ENCODE measurements around the gene SHB. TPM values are rescaled to one million over a fixed set of nuclear protein-coding genes. Genes with fewer than 3 reads are reported as not detected.

The SHB gene
- total RNA-seq, 1 experiment from 2014 or later = 54.8 TPM

GRCh38 chr9:38042626-38043357, 26.2 kb downstream of the SHB start:
- no peak for DNase-seq (ENCODE audit: low spot score)

DNA sequence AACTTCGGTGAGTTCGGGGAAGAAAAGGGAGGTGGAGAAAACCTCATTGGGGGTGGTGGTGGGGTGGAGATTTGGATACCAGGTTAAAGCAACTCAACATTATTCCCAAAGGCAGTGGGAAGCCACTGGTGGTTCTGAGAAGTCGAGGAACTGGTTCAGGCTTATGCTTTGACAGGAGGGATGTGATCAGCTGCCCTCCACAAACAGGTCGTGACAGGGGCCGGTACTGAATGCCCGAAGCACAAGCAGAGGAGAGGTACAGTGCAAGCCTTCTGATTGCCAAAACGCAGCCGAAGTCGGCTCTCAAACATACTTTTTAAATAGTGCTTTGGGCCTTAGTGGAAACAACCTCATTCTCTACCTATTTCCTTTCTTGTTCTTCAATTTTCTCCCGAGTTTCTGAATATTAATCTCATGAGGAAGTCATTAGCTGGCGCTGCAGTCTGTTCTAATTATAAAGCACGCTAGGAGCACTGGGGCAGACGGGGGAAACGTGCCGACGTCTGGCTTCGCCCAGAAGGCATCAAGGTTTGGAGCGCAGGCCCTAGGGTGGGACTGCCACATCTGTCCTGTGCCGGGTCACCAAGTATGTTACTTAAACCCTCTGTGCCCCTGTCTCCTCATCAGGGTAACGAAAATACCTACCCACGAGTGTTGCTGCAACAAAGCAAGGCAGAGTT, 27.3 kb downstream of the SHB start:
- DNase-seq (ENCODE audit: low spot score) = no peak

- no peak for DNase-seq (ENCODE audit: low spot score)
Measured at GRCh38 chr9:38039907-38040682, 28.9 kb downstream of the SHB start.

GRCh38 chr9:38039090-38039906, 29.7 kb downstream of the SHB start:
- DNase-seq (ENCODE audit: low spot score) = peak; percentile 73

GRCh38 chr9:38038307-38039089, 30.5 kb downstream of the SHB start:
- no peak for DNase-seq (ENCODE audit: low spot score)

- no peak for DNase-seq (ENCODE audit: low spot score)
Measured at GRCh38 chr9:38037981-38038306, 31.1 kb downstream of the SHB start.

DNA sequence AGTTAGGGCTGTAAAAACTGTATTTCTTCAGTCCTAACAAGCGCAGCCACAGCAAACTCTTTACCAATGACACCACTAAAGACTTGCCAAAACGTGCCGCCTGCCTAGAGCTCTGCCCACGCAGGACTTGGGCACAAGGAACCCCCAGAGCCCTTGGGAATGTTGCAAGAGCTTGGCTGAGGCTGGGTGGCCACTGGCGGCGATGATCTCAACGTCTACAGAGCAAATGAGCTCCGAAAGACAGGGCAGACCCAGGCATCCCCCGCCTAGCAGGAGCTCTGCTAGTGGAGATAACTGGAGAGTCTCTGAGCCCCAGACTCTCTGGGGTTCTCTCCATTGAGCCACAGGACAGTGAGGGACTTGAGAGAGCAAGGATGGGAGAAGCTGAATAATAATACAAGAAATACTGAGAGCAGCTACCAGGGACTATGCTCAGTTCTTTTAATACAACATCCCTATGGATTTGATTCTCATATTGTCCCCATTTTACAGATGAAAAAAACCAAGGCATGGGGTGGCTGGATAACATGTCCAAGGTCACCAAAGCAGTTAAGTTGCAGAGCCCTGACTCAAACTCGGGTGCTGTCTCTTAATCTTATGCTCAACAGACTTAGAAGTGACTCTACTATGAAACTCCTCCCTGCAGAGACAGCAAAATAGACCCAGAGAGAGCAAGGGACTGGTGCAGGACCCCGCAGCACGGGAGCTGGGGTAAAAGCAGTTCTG, 32.5 kb downstream of the SHB start:
- DNase-seq (ENCODE audit: low spot score) = no peak

- DNase-seq (ENCODE audit: low spot score) = no peak
Measured at GRCh38 chr9:38035873-38036272, 33.2 kb downstream of the SHB start.

DNA sequence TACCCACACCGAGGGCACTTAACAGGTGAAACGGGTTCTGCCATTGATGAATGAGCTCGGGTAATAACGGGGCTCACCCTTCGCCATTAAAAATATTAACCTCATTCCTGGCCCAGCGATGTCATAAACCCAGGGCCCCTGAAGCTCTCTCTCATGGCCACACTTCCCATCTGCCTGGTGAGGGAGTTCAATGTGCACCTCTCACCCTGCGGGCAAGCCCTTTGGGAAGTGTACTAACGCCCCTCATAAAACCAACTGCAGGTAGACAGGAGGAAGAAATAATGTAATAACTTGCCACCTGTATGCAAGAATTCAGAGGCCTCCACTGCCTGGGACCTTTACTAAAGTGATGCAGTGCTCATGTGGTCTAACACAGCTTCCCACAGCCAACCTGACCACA, 35.1 kb downstream of the SHB start:
- DNase-seq (ENCODE audit: low spot score) = no peak

DNA sequence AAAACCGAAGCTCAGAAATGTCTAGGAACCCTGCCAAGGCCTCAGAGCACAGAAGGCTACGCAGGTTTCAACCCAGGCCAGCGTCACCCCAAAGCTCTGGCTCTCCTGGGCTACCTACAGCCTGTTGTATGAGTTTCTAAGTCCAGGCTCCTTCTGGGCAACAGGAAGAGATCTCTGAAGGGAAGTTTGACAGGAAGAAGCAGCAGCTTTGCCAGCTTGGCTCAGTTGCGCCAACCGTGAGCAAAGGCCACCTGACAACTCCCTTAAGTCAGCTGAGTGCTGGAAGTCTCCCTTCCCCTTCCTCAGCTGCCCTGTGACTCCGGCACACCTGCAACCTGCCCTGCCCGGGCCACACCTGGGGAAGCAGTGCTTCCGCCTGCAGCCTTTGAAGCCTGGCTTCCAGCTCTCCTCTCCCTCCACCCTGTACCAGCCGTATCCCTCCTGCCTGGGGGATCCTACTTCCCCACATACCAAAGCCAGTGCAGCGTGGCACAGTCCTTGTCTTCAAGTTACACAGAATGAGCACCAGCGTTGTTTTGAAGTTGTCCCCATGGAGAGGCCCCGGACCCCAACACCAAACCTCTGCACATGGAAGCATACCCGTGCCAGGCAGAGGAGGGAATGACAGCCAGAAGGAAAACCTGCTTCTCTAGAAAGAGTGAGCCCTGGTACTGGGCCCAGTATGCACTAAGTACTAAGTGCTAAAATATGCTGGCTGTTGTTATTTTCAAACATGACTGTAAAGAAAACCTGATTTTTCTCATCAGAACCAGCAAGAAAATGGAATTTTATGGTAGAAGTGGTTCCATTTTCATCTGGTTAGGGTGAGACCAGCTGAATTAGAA, 36.5 kb downstream of the SHB start:
- peak; percentile 81 for DNase-seq (ENCODE audit: low spot score)

DNA sequence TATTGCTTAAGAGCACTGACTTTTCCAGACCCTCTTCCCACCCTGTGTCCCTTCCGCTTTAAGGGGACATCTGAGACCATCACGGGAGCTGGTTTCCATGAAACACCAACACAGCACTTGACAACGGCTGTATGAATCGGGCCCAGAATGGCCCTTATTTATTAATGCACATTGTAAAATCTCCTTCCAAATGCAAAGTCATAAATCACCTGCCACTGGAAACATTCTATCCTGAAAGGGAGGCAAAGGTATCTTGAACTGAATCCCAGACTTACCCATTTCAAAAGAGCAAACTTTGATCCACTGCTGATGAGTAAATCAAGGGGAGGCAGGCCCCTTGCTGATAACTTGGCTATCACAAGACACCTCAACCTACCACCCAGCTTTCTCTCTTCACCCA, 37.4 kb downstream of the SHB start:
- DNase-seq (ENCODE audit: low spot score) = peak; percentile 35

DNA sequence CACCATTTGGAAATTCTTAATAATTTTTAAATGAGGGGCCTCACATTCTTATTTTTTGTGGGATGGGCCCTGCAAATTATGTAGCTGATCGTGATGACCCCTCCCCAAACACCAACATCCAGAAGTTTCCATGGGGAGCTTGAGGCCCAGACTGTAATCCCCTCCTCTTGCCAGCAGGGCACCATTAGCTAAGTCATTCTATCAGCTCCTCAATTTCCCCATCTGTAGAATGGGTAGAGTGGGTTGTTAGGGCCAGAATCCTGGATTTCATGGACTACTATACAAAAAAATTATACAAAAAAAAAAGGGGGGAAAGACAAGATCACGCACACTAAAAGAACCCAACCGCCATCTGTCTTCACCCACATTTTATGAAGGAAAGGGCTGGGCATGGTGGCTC, 38.4 kb downstream of the SHB start:
- no peak for DNase-seq (ENCODE audit: low spot score)

GRCh38 chr9:38029915-38030638, 39.0 kb downstream of the SHB start:
- no peak for DNase-seq (ENCODE audit: low spot score)

DNA sequence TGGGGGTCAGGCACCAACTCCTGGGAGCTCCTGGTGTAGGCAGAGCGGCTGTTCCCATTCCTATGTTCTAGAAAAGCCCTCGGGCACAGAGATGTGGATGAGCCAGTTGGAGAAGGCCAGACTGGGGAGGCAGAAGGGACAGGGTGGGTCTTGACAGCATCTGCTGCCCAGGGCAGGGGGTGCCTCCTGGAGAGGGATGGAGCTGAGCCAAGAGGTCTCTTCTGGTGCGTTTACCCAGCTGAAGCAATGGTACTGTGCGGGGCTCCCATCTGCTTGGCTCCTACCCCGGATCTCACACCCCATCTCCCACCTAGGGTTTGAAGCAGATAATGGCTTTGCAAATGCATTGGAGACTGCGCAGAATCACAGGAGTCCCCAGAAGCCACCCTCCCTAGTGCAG, 41.3 kb downstream of the SHB start:
- DNase-seq (ENCODE audit: low spot score) = no peak

DNA sequence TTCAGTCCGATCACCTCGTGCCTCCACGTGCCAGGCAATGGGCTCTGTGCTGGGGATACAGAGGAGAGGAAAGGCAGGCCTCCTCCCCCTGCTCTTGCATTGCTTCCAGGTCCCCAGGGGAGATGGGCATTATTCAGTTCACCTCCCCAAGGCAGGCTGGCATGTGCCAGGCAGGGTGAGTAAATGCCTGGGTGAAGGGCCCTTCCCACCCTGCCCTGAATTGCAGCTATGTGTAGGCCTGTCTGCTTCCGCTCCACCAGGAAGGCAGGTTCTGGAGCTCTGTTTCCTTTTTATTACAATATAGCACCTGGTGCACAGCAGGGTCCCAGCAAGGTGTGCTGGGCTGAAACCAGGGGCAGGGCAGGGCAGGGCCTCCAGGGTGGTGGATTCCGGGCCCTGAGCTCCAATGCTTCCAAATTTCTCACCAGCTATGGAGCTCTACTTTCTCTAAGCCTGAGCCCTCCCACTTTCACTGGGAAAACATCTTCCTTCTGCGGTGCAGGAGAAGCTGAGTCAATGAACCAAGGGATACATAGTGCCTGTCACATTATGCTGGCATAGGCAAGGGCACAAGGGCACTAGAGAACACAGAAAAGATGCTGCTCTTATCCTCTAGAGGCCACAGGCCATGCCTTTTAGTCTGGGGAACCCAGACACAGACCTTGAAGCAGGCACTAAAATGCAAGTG, 42.0 kb downstream of the SHB start:
- DNase-seq (ENCODE audit: low spot score) = peak; percentile 36

- DNase-seq (ENCODE audit: low spot score) = peak; percentile 56
Measured at GRCh38 chr9:38026021-38026809, 42.8 kb downstream of the SHB start.

DNA sequence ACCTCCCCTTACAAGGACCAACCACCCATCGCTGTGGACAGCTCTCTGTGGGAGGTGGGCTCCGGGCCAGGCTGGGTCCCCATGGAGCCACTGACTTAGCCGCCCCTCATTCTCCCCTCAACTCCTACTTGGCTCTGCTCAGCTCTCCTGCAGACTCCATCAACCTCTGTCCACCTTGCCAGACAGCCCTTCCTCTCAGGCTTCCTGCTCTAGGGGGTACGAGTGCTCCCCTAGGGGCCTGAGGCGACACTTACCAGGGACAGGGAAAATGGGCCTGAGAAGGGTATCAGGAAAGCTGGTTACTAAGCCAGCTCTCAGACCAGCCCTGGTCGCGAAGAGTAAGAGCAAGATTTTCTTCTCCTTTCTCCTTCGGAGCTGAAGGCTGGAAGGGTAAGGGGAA, 43.9 kb downstream of the SHB start:
- DNase-seq (ENCODE audit: low spot score) = no peak
